HG02938 (cell line): ENCODE measurements around the gene NFIB.

Experiments used
- ATAC-seq: cut with Tn5 transposase; IDR thresholded peaks from one replicate; pipeline ENCODE4 v1.9.1; 2021; ENCODE audit warnings: mild to moderate bottlenecking, moderate library complexity; ENCODE audit not compliant: unreplicated experiment

The NFIB gene

GRCh38 chr9:14313951-14314423, at the start of gene NFIB:
Gene NFIB (minus strand): TSS chr9:14314141. CDS start chr9:14313511, 630 bp downstream.
- ATAC-seq: no peak

DNA sequence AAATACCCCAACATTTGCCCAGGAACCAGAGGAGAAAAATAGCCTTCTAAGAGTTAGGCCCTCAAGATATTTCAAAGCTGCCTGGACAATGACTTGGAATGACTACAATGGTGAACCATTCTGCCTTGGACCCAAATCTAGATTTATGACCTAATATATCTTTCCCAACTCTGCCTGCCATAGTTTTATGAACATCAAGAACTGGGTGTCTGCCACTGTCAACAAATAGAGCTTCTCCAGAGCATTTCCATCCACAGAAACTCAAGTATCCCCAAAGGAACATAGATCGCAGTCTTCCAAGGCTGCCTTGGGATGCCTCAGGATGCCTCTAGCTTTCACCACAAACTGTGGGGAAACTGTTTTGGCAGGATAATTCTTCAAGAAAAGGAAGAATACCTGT, 48.2 kb upstream of the NFIB start:
- ATAC-seq: no peak

DNA sequence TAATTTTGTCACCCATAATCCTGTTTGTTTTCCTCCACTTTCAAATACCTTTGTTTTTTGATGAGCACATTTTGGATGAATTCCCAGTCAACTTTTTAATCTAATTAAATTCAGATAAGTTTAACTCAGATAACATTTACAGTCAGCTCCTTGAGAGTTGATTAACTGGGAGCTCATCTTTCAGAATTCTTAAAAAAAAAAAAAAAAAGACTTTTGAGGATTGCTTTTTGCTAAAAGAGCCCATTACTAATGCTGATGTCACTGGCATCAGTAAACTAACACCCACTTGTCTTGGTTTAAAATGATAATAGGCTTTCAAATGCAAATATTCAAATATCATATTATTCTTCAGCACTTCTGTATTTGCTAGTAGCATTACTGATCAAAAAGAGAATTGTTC, 47.1 kb upstream of the NFIB start:
- no peak for ATAC-seq

DNA sequence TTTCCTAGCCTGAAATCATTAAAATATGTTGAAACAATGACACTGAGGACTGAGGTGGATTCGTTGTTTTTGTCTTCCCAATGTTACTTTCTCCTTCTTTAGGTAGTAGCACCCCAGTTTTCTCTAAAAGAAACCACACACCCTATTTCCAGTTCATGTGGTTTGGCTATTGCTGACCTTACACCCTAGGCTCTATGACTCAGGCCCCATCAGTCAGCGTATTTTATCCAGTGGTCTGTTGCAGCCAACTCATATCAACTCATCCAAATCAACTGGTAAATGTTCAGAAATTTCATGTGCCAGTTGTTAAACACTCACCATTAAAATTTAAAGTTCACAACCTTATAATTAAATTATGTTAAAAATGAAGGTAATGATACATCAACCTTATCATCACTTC, 44.6 kb upstream of the NFIB start:
- ATAC-seq: no peak

DNA sequence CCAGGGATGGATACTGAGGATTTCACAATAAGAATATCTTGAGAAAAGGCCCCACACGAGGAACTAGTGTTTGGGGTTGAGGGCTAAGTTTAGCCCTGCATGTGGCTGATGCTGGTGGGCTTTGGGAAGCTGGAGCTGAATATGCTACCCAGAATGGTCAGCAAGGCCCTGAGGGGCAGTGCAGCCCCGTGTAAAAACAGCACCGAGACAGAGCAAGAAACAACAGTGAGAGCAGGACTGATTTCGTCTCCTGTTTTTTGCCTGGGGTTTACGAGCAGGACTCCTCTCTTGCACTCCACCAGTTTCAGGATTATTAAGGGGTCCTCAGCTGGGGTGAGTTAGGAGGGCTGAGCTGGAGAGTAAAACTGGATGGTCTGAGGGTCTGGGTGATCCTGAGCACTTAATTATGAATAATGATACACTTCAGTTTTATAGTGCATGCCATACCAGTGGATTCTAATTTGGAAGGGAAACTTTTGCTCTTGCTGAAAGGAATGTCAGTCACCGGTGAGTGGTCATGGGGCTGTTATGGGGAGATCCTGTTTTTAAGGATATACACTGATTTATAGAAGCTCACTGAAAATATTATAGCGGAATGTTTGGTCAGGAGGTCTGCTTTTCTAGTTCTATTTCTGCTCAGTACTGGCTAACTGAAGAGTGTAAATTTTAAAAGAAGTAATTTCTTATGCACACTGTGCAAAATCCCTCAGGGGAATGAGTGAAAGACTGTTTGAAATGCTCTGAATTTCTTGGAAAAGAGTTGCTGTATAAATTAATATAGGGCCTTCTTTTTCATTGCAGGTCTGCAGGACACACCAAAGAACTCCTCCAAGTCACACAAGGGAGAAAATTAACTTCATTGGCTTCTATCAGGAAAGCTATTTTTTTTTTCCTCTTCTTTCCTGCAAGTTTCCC, 42.7 kb upstream of the NFIB start:
- ATAC-seq: no peak

DNA sequence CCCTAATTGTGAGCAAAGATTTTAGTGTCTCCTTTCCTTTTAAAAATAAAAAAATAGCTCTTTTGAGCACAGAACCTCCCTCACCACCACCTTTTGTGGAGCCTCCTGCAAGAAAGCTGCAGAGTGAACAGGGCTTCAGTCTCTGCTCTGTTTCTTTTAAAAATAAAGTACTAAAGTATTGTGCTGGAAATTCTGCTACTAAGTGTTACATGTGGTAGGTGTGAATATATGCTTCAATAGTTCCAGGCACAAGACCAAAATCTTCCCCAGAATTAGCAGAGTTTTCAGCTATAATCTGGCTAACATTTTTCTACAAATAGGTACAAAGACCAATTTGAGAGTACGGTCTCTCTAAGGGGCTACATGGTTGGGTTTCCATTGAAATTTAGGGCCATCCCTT, 40.3 kb upstream of the NFIB start:
- ATAC-seq: no peak

DNA sequence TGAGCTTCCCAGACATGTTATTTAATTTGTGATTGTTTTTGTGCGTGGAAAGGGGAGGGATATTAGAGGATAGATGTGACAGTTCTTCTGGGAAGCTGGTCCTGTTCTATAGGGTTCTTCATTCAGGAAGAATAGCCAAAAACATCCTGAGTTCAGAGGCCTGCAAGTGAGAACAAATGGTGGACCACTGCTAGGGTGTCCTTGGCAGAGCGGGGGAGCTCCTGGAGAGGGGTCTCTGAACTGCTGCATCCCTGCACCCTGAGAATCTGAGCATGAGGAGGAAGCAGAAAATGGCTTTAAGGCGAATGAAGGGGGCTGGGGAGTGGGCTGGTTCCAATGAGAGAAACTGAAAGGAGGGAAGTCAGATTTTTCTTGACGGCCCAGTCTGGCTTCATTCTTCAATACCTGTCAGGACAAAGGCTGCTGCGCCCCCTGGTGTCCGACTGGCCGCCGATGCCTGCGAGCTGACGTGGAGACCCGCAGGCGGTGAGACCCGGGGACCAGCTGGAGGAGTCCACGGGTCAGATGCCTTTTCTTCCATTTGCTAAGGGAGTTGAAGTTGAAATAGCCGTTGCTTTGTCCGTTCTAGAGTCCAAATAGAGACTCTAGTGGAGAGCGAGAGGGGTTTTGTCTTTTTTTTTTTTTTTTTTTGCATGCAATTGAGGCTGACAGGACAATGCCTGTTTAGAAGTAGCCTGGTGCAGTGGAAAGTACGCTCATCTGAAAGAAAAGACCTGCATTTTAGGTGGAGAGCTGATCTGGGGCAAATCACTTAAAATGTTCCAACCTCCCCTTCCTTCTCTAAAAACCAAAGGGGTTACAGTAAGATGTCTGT, 39.5 kb upstream of the NFIB start:
- peak; percentile 79 for ATAC-seq

DNA sequence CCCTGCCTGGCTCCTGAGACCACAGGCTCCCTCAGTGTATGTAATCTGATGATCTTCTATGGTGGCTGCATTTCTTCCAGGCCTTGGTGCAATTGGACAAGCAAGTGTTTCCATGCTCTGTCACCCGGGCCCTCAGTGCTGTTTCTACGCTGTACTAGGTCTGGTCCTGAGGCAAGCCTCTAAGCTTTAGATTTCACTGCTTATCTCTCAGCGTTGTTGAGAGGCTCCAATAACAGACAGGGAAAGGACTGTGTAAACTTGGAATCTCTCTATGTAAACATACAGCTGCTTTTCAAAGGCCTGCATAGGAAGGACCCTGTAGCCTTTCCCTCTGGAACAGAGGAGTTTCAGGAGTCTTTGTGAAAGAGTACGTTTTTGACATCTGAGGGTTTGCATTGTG, 38.6 kb upstream of the NFIB start:
- no peak for ATAC-seq

GRCh38 chr9:14351221-14351836, 37.4 kb upstream of the NFIB start:
- no peak for ATAC-seq

GRCh38 chr9:14350754-14351153, 36.8 kb upstream of the NFIB start:
- ATAC-seq: no peak

- ATAC-seq: no peak
Observed at GRCh38 chr9:14350349-14350728, 36.4 kb upstream of the NFIB start.

DNA sequence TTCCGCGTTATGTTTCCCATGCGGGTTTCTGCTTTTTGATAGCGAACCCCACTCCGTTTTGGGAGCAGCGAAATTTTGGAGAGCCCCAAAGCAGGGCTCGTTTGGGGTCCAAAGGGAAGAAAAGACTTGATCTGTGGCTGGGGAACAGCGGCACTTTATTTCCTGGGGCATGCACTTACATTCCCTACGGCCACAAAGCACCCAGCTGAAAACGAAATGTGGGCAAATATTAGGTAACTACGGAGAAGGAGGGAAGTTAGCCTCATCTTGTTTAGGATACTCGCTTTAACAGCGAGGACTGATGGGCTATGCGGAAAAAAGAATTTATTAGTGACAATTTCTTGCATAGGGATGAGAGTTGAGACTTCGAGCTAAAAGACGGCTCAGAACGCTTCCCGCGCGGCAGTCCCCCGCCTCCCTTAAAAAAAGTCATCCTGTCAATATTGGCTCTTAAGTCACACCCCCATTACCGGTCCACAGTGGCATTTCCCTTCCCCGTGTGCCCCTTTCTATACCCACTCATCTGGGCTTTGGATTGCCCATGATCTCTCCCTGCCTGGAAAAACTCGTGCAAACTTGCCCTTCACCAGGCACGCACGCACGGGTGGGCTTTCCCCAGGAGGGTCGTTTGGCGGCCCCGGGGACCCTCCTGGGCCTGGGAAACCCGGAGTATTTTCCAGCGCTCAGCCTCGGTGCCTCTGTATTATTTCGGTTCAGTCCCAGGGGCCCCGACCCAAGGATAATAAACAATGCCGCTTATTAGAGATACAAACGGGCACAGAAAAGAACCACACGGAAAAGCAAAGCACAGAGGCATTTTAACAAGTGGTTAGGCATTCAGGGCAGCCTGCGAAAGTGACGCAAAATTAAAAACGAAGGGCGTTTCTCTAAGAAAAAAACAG, 35.8 kb upstream of the NFIB start:
- ATAC-seq: no peak

DNA sequence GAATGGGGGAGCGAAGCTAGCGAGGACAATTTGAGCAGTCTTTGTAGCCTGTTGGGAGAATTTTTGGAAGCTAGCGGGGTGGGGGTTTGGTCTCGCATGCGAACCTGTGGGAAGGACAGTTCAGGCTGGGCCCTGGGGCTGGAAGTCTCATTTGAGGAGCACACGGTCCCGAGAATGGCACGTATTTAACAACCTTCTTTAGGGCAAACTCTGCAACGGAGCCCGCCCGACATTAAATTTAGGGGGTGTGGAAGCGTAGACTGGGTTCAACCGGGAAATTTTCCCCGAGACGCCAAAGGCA, 35.2 kb upstream of the NFIB start:
- ATAC-seq: no peak

DNA sequence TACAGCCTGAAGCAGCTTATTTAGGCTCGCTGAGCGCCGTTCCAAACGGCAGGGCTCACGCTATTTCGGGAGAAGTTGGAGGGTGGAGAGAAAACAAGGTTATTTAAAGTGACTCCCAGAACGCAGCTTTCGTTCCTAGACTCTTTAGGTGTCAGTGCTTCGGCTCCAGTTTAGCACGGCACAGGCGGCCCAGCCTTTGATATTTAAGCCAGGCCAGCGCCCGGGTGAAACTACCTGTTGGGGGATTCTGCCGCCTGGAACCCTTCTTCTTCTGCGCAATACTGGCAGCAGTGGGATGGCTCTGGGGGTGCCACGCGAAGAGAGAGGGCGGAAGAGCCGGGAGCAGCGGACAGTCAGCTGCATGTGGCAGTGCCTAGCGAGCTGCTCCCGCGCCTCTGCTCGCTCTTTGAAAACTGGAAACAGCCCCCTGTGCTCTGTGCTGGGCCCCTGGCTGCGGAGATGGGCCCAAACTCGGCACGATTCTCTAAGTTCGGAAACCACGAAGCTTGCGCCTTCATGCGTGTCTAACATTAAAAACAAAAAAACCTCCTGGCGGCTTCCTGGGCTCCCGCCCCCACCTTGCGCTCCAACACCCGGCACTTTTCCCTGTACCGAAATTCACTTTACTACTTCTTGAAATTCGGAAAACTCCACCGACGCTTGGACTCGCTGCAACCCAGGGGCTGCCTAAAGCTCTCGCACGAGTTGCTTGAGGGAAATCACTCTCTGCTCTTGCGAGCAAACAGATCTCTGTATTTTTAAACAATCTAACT, 34.6 kb upstream of the NFIB start:
- no peak for ATAC-seq

DNA sequence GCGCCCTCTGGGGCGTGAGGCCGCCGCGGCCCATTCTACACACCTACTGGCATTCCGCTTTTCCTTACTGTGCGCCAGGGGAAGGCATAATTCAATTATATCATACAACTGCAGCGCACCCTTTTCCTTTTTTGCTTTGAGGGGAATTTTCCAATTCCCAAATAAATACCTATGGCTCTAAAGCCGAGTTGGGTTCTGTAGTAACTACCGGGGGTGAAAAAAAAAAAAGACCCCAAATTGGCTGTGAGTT, 34.1 kb upstream of the NFIB start:
- ATAC-seq: no peak

GRCh38 chr9:14347406-14348122, 33.6 kb upstream of the NFIB start:
- ATAC-seq: no peak

DNA sequence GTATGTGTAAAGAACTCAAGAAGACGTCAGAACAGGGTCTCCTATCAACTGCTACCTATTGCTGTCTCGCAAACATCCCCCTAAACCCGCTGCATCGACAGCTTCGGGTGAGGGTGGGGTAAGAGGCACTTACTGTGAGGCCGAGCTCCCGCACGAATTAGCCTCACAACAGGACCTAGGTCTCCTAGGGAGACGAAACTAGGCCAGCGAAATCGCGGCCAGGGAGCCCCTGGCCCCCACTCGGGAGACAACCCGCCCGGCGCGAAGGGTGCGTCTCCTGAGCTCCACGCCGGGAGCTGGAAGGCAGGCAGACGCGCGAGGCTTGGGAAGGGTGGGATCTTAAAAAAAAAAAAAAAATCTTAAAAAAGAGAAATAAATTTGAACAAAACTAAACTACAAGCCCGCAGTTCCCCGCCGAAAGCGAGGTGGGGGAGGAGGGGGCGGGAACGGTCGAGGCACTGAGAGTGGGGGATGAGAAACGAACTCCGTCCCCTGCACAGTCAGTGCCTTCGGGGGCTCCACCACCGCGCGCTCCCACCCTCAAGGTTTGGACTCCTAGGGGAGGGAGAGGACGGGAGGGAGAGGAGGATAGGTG, 33.0 kb upstream of the NFIB start:
- no peak for ATAC-seq

DNA sequence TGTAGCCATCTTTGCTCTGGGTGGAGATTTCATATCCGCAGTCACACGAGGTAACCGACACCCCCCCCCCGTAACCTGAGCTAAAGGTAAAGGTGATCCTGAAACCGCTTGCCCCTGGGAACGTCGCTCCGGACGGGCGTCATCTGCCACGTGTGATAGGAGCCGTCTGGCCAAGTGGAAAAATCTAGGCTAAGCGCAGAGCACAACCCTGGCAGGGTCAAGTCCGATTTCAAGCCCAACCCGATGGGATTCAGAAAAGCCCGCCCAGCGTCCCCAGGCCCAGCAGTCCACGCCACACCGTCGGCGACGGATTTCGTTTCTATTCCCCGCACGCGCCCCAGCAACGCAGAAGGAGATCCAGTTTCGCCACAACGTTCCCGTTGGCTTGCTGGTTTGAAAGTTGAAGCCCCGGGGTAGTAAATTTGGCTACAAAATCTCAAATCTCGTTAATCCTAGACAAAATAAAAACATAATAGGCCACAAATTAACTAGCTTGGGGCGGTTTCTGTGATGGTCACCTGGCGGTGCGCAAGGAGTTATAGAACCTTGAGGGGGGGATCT, 32.4 kb upstream of the NFIB start:
- ATAC-seq: no peak
